ENCODE measurements around the gene ADAMTS1.

The ADAMTS1 gene

DNA sequence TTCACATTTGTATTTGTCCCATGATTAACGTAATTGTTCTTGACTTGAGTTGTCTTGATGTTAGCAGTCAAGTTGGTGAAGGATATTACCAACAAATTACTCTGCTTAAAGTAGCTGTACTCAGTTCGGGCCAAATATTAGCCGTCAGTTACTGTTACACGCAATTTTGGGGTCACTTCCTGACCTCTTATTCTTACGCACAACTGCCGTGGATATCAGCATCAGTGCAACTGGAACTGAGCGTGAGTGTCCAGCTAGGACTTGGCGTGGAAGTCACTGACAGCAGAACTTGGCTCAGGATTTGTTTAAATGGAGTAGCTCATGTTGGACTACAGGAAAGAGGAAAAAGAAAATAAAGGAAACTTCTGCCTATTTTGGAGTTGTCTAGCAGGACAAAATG lies 56.4 kb downstream of the ADAMTS1 start:
- Histone ChIP-seq H2BK5ac (ENCODE audit: low read depth, low read length, poor library complexity, severe bottlenecking) (no peak overlapping the region), H3K79me1 (replicated peaks; ENCODE audit: low read length, poor library complexity, severe bottlenecking) (no peaks in the 10 kb centered on the region), H3K4me1 (ENCODE audit: control insufficient read depth, insufficient read depth, low read depth, low read length) (no peaks in the 10 kb centered on the region), H3K4me3 (ENCODE audit: insufficient read depth in 1 of 2, low read depth in 1 of 2, low read length in 2 of 2) (no peak overlapping the region), H4K91ac (ENCODE audit: low read length) (no peak overlapping the region), H3K4me2 (ENCODE audit: low read length, poor library complexity, severe bottlenecking) (no peak overlapping the region), H3K14ac (ENCODE audit: low read length in 2 of 2) (no peak overlapping the region), H2AK5ac (ENCODE audit: low read length, severe bottlenecking) (no peak overlapping the region), H3K9ac (ENCODE audit: low read length) (no peak overlapping the region), H2BK120ac (ENCODE audit: low read depth, low read length) (no peak overlapping the region), H3K18ac (ENCODE audit: low read depth in 1 of 2, low read length in 2 of 2) (no peak overlapping the region), H3K27me3 (ENCODE audit: control insufficient read depth in 1 of 2, insufficient read depth in 1 of 2, low read length in 2 of 2) (no peaks in the 10 kb centered on the region), H4K8ac (ENCODE audit: low read length) (no peak overlapping the region), H3K9me3 (ENCODE audit: control insufficient read depth, low read length) (no peaks in the 10 kb centered on the region), H2AFZ (ENCODE audit: low read depth, low read length) (no peak overlapping the region), H3K4ac (ENCODE audit: low read depth in 1 of 2, low read length in 2 of 2) (no peak overlapping the region), H2BK15ac (ENCODE audit: low read depth, poor library complexity, severe bottlenecking) (no peak overlapping the region), H3K23ac (ENCODE audit: low read length in 2 of 2) (no peak overlapping the region), H3K36me3 (ENCODE audit: control insufficient read depth in 1 of 2, insufficient read depth in 2 of 2, low read depth in 1 of 2, low read length in 2 of 2) (no peaks in the 10 kb centered on the region), H3K27ac (ENCODE audit: low read length, poor library complexity, severe bottlenecking) (no peak overlapping the region), H2BK12ac (ENCODE audit: low read length in 2 of 2) (no peak overlapping the region)
- 96% methylated on average over 8 of the region's 8 CpGs for WGBS
- no peak for DNase-seq

Measured in mesenchymal stem cell (in vitro differentiated cells and primary cell).